ENCODE data around the gene GLP2R.
"Not testable (repeated sequence)": the region's sequence is repeated elsewhere in the genome, so short reads cannot be mapped to it uniquely, and the experiment has no call there.

Gene GLP2R

GRCh38 chr17:9825641-9826150 lies at the start of gene GLP2R:
Gene GLP2R (plus strand): TSS chr17:9825924. CDS start chr17:9826064, 140 bp downstream.
- H3K36me3 ChIP-seq (ENCODE audit: insufficient read depth, low read length): no peaks in the 10 kb centered on the region
- no peak within 1 kb of the TSS for H3K4me3 ChIP-seq (ENCODE audit: low read depth, low read length)
- no peaks in the 10 kb centered on the region for H3K27me3 ChIP-seq (ENCODE audit: insufficient read depth, low read length)
- no peak within 1 kb of the TSS for H2AFZ ChIP-seq (ENCODE audit: low read length, unreplicated experiment)
- H3K79me2 ChIP-seq (ENCODE audit: control insufficient read depth, insufficient read depth, low read length, unreplicated experiment): no peaks in the 10 kb centered on the region
- H3K27ac ChIP-seq (ENCODE audit: low read depth, low read length): no peak within 1 kb of the TSS
- H3K4me1 ChIP-seq (ENCODE audit: control insufficient read depth, insufficient read depth, low read length, unreplicated experiment): no peaks in the 10 kb centered on the region

GRCh38 chr17:9776911-9777310 lies 48.8 kb upstream of the GLP2R start:
- Histone ChIP-seq H3K36me3 (ENCODE audit: insufficient read depth, low read length) (no peaks in the 10 kb centered on the region), H2AFZ (ENCODE audit: low read length, unreplicated experiment) (no peak overlapping the region), H3K27ac (ENCODE audit: low read depth, low read length) (no peak overlapping the region), H3K4me3 (ENCODE audit: low read depth, low read length) (no peak overlapping the region), H3K27me3 (ENCODE audit: insufficient read depth, low read length) (peaks cover 3% of the 10 kb centered on the region; the same call in 1 of the 2 replicates), H3K79me2 (ENCODE audit: control insufficient read depth, insufficient read depth, low read length, unreplicated experiment) (no peaks in the 10 kb centered on the region), H3K4me1 (ENCODE audit: control insufficient read depth, insufficient read depth, low read length, unreplicated experiment) (no peaks in the 10 kb centered on the region)

GRCh38 chr17:9780552-9780951 lies 45.2 kb upstream of the GLP2R start:
- Histone ChIP-seq H3K4me3 (ENCODE audit: low read depth, low read length) (no peak overlapping the region), H3K27me3 (ENCODE audit: insufficient read depth, low read length) (peaks cover 13% of the 10 kb centered on the region), H3K79me2 (ENCODE audit: control insufficient read depth, insufficient read depth, low read length, unreplicated experiment) (no peaks in the 10 kb centered on the region)

GRCh38 chr17:9783050-9783449 lies 42.7 kb upstream of the GLP2R start:
- Histone ChIP-seq H3K27ac (ENCODE audit: low read depth, low read length) (no peak overlapping the region), H3K4me1 (ENCODE audit: control insufficient read depth, insufficient read depth, low read length, unreplicated experiment) (no peaks in the 10 kb centered on the region), H2AFZ (ENCODE audit: low read length, unreplicated experiment) (no peak overlapping the region)

More at GRCh38 chr17:9780552-9780951, 45.2 kb upstream of the GLP2R start:
- no peak overlapping the region for H3K27ac ChIP-seq (ENCODE audit: low read depth, low read length)
- H3K4me1 ChIP-seq (ENCODE audit: control insufficient read depth, insufficient read depth, low read length, unreplicated experiment): no peaks in the 10 kb centered on the region
- no peak overlapping the region for H2AFZ ChIP-seq (ENCODE audit: low read length, unreplicated experiment)
- no peaks in the 10 kb centered on the region for H3K36me3 ChIP-seq (ENCODE audit: insufficient read depth, low read length)

GRCh38 chr17:9783465-9783864 lies 42.3 kb upstream of the GLP2R start:
- H2AFZ ChIP-seq (ENCODE audit: low read length, unreplicated experiment); H3K36me3 ChIP-seq (ENCODE audit: insufficient read depth, low read length); H3K27ac ChIP-seq (ENCODE audit: low read depth, low read length); H3K79me2 ChIP-seq (ENCODE audit: control insufficient read depth, insufficient read depth, low read length, unreplicated experiment); H3K4me3 ChIP-seq (ENCODE audit: low read depth, low read length); H3K4me1 ChIP-seq (ENCODE audit: control insufficient read depth, insufficient read depth, low read length, unreplicated experiment): not testable (repeated sequence)
- H3K27me3 ChIP-seq (ENCODE audit: insufficient read depth, low read length): peaks cover 13% of the 10 kb centered on the region

More at GRCh38 chr17:9783050-9783449, 42.7 kb upstream of the GLP2R start:
- Histone ChIP-seq H3K4me3 (ENCODE audit: low read depth, low read length) (no peak overlapping the region), H3K79me2 (ENCODE audit: control insufficient read depth, insufficient read depth, low read length, unreplicated experiment) (no peaks in the 10 kb centered on the region), H3K27me3 (ENCODE audit: insufficient read depth, low read length) (peaks cover 13% of the 10 kb centered on the region), H3K36me3 (ENCODE audit: insufficient read depth, low read length) (no peaks in the 10 kb centered on the region)

GRCh38 chr17:9784544-9784943 lies 41.2 kb upstream of the GLP2R start:
- peaks cover 13% of the 10 kb centered on the region for H3K27me3 ChIP-seq (ENCODE audit: insufficient read depth, low read length)
- no peaks in the 10 kb centered on the region for H3K4me1 ChIP-seq (ENCODE audit: control insufficient read depth, insufficient read depth, low read length, unreplicated experiment)
- no peak overlapping the region for H2AFZ ChIP-seq (ENCODE audit: low read length, unreplicated experiment)
- H3K79me2 ChIP-seq (ENCODE audit: control insufficient read depth, insufficient read depth, low read length, unreplicated experiment): no peaks in the 10 kb centered on the region
- H3K4me3 ChIP-seq (ENCODE audit: low read depth, low read length): no peak overlapping the region
- no peak overlapping the region for H3K27ac ChIP-seq (ENCODE audit: low read depth, low read length)
- no peaks in the 10 kb centered on the region for H3K36me3 ChIP-seq (ENCODE audit: insufficient read depth, low read length)

GRCh38 chr17:9788601-9789000 lies 37.1 kb upstream of the GLP2R start:
- Histone ChIP-seq H3K4me3 (ENCODE audit: low read depth, low read length) (no peak overlapping the region), H3K36me3 (ENCODE audit: insufficient read depth, low read length) (no peaks in the 10 kb centered on the region), H3K79me2 (ENCODE audit: control insufficient read depth, insufficient read depth, low read length, unreplicated experiment) (no peaks in the 10 kb centered on the region), H3K27ac (ENCODE audit: low read depth, low read length) (no peak overlapping the region), H2AFZ (ENCODE audit: low read length, unreplicated experiment) (no peak overlapping the region), H3K4me1 (ENCODE audit: control insufficient read depth, insufficient read depth, low read length, unreplicated experiment) (no peaks in the 10 kb centered on the region), H3K27me3 (ENCODE audit: insufficient read depth, low read length) (no peaks in the 10 kb centered on the region)

GRCh38 chr17:9790316-9790715 lies 35.4 kb upstream of the GLP2R start:
- no peaks in the 10 kb centered on the region for H3K79me2 ChIP-seq (ENCODE audit: control insufficient read depth, insufficient read depth, low read length, unreplicated experiment)
- no peaks in the 10 kb centered on the region for H3K4me1 ChIP-seq (ENCODE audit: control insufficient read depth, insufficient read depth, low read length, unreplicated experiment)
- no peaks in the 10 kb centered on the region for H3K36me3 ChIP-seq (ENCODE audit: insufficient read depth, low read length)
- H3K4me3 ChIP-seq (ENCODE audit: low read depth, low read length): no peak overlapping the region
- H2AFZ ChIP-seq (ENCODE audit: low read length, unreplicated experiment): no peak overlapping the region
- H3K27ac ChIP-seq (ENCODE audit: low read depth, low read length): no peak overlapping the region
- H3K27me3 ChIP-seq (ENCODE audit: insufficient read depth, low read length): no peaks in the 10 kb centered on the region

GRCh38 chr17:9790889-9791876 lies 34.5 kb upstream of the GLP2R start, which contains the start of gene DHRS7C:
Gene DHRS7C (minus strand): TSS chr17:9791592. CDS start chr17:9791284, 308 bp downstream.
- H3K79me2 ChIP-seq (ENCODE audit: control insufficient read depth, insufficient read depth, low read length, unreplicated experiment): no peaks in the 10 kb centered on the region
- no peaks in the 10 kb centered on the region for H3K36me3 ChIP-seq (ENCODE audit: insufficient read depth, low read length)
- H3K4me3 ChIP-seq (ENCODE audit: low read depth, low read length): no peak within 1 kb of the TSS
- no peaks in the 10 kb centered on the region for H3K27me3 ChIP-seq (ENCODE audit: insufficient read depth, low read length)
- H2AFZ ChIP-seq (ENCODE audit: low read length, unreplicated experiment): no peak within 1 kb of the TSS
- H3K4me1 ChIP-seq (ENCODE audit: control insufficient read depth, insufficient read depth, low read length, unreplicated experiment): no peaks in the 10 kb centered on the region
- H3K27ac ChIP-seq (ENCODE audit: low read depth, low read length): no peak within 1 kb of the TSS

- no peaks in the 10 kb centered on the region for H3K36me3 ChIP-seq (ENCODE audit: insufficient read depth, low read length)
- no peak overlapping the region for H3K4me3 ChIP-seq (ENCODE audit: low read depth, low read length)
- no peaks in the 10 kb centered on the region for H3K27me3 ChIP-seq (ENCODE audit: insufficient read depth, low read length)
- no peak overlapping the region for H2AFZ ChIP-seq (ENCODE audit: low read length, unreplicated experiment)
- H3K4me1 ChIP-seq (ENCODE audit: control insufficient read depth, insufficient read depth, low read length, unreplicated experiment): no peaks in the 10 kb centered on the region
- no peak overlapping the region for H3K27ac ChIP-seq (ENCODE audit: low read depth, low read length)
- H3K79me2 ChIP-seq (ENCODE audit: control insufficient read depth, insufficient read depth, low read length, unreplicated experiment): no peaks in the 10 kb centered on the region
Measured at GRCh38 chr17:9792181-9792840, 33.4 kb upstream of the GLP2R start.

Measured in ACC112 (cell line).